Choroid plexus epithelial cell (primary cell): ENCODE results near the gene FLRT2.

Source experiments
- DNase-seq: peaks from one replicate; pipeline ENCODE4 v3.0.0-alpha.2; 2010; ENCODE audit warnings: low read depth
- H3K4me3 ChIP-seq: 2 replicates; pipeline ENCODE4 v1.5.1; 2011; ENCODE audit warnings: low read depth, mild to moderate bottlenecking, control low read depth, low read length, moderate library complexity
- CTCF ChIP-seq: conservative IDR thresholded peaks from 2 replicates; pipeline ENCODE4 v1.5.1; 2011; ENCODE audit warnings: low read depth, mild to moderate bottlenecking, control low read depth, inconsistent platforms, low read length, moderate library complexity

The FLRT2 gene

GRCh38 chr14:85562630-85563029, 32.7 kb downstream of the FLRT2 start:
- TF ChIP-seq CTCF: no peak
- no peak for DNase-seq
- H3K4me3 ChIP-seq: no peak overlapping the region

- TF ChIP-seq CTCF: no peak
- no peak overlapping the region for H3K4me3 ChIP-seq
- no peak for DNase-seq
Observed at GRCh38 chr14:85564841-85565527, 35.0 kb downstream of the FLRT2 start.

- no peak overlapping the region for H3K4me3 ChIP-seq
- peak; percentile 67 for DNase-seq
- no peak for TF ChIP-seq CTCF
Observed at GRCh38 chr14:85565862-85566296, 35.9 kb downstream of the FLRT2 start.

GRCh38 chr14:85566603-85567002, 36.7 kb downstream of the FLRT2 start:
- no peak for TF ChIP-seq CTCF
- DNase-seq: peak; percentile 85

GRCh38 chr14:85572011-85572410, 42.1 kb downstream of the FLRT2 start:
- no peak for DNase-seq
- no peak for TF ChIP-seq CTCF
- H3K4me3 ChIP-seq: no peak overlapping the region

More at GRCh38 chr14:85566603-85567002, 36.7 kb downstream of the FLRT2 start:
- H3K4me3 ChIP-seq: no peak overlapping the region

GRCh38 chr14:85572845-85573244, 42.9 kb downstream of the FLRT2 start:
- no peak overlapping the region for H3K4me3 ChIP-seq
- TF ChIP-seq CTCF: no peak
- peak; percentile 77 for DNase-seq

GRCh38 chr14:85573406-85573805, 43.5 kb downstream of the FLRT2 start:
- DNase-seq: peak; percentile 38
- H3K4me3 ChIP-seq: no peak overlapping the region
- no peak for TF ChIP-seq CTCF
